Measurements from ENCODE around the gene SRGAP2.
"Not testable (repeated sequence)": the region's sequence is repeated elsewhere in the genome, so short reads cannot be mapped to it uniquely, and the experiment has no call there.

SRGAP2 gene

GRCh38 chr1:206203364-206204158 is at the start of gene SRGAP2:
SRGAP2 (plus strand) TSS chr1:206203541; CDS start chr1:206205971, 2,430 bp downstream.
- peak; percentile 1 for DNase-seq (ENCODE audit: low spot score)

DNA sequence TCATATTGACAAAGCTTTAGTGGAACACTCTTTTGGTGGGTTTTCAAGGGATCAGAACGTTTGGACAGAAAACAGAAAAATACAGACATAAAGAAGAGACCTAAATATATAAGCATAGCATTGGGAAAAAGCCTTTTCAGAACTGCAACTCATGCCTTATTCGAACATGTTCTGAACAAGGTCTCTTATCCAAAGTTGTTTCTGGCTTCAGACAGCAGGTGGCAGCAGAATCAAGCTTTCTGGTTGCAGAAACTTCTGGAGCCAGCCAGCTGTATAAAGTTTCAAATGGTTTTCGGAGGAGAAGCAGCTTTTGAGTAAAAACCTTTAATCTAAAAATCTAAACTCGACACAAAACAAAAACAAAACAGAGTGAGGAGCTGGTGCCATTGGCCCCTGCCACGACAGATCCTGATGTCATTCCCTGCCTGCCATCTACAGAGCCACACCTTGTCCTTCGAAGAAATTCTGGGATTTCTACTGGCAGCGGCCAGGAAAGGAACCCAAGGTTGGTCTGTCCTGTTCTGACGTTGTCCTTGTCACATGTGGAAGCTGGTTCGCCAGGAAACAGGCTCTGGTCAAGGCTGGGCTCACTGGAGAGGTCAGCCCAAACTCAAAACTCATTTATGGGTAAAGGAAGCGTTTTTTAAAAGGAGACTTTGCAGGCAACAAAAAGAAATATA is 35.9 kb upstream of the SRGAP2 start:
- DNase-seq (ENCODE audit: low spot score), result not testable (repeated sequence)

- DNase-seq (ENCODE audit: low spot score), result not testable (repeated sequence)
Measured at GRCh38 chr1:206169794-206170193, 33.5 kb upstream of the SRGAP2 start.

- DNase-seq (ENCODE audit: low spot score), result not testable (repeated sequence)
Measured at GRCh38 chr1:206173110-206173719, 30.1 kb upstream of the SRGAP2 start.

DNA sequence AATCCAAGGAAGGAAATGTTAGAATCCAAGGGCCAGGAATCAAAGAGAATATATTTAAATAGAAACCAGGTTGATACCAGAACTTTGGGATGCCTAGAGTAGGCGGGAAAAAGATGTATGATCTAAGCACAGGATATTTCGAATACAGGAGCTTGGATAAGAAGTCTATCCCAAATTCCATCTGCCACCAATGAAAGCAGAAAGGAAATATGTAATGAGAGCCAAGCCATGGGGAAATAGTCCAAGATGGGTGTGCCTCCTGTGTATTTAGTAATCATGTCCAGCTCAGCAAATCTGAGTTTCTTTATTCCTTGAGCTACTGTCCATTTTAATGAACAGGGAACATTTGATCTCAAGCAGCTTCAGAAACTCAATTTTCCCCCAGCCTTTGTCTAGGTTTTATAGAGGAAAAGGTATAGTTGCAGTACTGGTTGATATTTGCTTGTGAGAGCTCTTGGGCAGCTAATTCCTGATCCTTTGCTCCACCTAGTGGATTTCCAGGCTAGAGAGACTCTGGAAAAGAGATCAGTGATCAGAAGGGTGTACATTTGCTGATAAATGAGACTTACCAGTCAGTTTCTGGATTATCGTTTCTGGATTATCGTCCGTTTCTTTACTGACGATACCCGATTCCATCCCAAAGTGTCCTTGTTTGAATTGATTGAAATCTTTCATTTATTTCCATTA is 29.0 kb upstream of the SRGAP2 start:
- DNase-seq (ENCODE audit: low spot score), result not testable (repeated sequence)

DNA sequence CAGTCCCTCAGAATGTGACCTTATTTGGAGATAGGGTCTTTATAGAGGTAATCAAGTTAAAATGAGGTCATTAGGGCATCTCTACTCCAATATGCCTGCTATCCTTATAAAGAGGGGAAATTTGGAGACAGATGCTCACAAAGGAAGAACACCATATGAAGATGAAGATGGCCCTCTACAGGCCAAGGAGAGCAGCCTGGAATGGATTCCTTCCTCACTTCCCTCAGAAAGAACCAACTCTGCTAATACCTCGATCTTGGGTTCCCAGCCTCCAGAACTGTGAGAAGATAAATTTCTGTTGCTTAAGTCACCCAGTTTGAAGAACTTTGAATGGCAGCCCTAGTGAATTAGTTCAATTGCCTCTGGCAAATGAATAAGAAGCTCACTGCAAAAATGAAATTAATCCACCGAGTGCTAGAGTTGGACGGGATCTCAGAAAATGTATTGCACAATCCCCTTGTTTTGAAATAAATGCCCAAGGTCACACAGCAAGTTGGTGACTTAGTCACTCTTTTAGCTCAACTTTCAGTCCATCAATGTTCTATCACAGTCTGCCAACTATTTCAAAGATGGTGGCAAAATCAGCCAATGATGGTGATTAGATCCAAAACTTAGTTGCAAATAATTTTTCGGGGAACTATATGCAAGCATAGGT is 27.8 kb upstream of the SRGAP2 start:
- not testable (repeated sequence) for DNase-seq (ENCODE audit: low spot score)

DNA sequence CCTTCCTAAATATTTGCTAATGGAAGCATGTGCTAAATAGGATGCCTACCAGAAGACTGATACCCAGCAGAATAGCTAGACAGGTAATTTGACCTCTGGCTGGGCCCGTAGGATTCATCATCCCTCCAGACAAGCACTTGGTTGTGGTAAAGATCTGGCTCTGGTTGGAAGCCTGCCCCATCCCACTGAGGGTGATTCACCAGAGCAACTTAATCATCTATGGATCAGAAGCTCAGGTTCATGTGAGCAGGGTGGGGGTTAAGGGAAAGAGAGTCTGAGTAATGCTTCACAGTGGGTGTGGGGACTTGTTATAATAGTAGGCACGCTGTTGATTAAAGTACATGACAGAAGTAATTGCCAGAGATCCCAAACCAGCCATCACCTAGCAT is 27.2 kb upstream of the SRGAP2 start:
- DNase-seq (ENCODE audit: low spot score), result not testable (repeated sequence)

- not testable (repeated sequence) for DNase-seq (ENCODE audit: low spot score)
Measured at GRCh38 chr1:206178061-206178989, 25.0 kb upstream of the SRGAP2 start.

DNA sequence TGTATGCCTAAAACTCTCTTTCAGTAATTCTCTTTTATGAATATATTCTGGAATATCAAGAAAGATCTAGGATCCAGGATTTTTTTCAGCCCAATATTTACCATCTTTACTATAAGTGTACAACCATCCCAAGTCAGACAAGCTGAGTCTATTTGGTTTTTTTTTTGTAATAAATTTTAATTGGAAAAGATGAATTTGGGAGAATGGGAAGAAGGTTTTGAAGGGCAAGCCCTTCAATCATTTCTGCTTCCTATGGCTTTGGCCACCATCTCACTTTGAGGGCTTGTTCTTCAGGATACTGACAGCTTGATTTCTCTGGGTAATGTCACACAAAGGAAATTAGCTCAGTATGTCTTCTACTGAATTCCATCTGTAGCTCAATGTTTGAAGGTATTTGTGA is 23.7 kb upstream of the SRGAP2 start:
- DNase-seq (ENCODE audit: low spot score), result not testable (repeated sequence)

DNA sequence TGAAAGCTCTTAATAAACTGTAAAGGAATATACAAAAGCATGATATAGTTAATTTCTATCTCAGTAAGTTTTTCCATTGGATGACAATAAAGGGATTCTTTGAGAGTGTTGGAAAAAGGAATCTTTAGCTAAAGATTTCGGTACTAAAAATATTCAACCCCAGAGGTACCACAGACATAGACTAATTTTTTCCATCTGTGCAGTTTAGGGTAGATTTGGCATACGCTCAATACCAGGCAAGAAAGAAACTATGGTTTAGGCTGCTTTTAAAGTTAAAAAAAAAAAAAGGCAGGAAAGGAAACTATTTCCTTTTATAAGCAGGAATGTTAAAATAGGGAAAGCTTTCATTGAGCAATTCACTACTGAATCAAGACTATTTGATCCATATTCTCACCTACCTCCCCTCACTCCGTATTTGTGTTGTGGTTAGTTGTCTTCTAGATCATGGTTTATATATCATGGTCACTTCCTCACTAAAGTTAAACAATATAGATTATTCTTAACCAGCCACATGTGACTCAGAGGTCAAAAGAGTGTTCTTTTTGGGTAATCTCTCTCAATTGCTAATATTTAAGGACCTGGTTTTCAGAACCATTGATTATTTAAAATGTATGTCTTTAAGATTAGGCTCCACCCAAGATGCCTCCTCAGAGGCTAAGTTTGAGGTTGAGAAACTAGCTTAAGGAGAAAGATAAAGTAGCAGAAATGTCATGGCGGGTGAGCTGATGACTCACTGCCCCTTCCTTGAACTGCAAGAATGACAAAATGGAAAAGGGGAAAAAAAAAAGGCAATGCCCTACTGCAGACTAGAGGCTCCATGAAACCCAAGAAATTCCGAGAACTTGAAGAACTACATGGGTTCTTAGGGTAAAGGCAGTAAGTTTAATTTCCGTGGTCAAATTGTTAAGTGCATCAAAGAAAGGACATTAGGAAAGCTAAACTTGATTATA is 20.7 kb upstream of the SRGAP2 start:
- DNase-seq (ENCODE audit: low spot score), result not testable (repeated sequence)

DNA sequence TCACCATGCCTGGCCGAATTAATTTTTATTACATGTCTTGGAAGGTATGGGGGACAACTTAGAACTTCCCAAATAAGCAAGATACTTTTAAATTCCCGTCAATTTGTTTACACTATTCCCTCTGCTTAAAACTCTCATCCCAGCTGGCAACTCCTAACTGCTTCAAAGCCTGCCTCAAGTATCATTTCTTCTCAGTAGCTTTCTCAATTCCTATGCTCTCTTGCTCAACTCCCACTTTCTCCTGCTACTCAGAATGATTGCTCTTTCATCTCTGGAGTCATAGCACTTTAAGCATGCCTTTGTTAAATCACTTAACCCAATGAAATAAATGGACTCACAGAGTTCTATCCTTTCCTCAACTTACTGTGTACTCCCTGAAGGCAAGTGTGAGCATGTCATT is 19.6 kb upstream of the SRGAP2 start:
- DNase-seq (ENCODE audit: low spot score), result not testable (repeated sequence)

DNA sequence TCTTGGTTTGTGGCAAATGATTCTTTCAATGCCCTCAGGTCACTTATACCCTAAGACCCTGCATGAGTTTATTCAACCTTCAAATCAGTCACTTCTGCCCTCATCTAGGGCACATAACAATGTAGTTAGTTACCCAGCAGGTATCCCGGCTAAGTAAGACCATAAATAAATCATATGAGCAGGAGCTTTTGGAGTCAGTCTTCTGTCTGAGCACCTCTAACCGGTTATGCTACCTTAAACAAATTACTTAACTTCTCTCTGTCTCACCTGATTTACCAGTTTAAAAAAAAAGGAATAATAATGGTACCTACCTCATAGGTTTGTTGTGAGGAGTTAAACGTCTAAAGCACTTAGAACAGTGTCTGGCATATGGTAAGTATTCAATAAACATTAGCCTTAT is 17.6 kb upstream of the SRGAP2 start:
- not testable (repeated sequence) for DNase-seq (ENCODE audit: low spot score)

DNA sequence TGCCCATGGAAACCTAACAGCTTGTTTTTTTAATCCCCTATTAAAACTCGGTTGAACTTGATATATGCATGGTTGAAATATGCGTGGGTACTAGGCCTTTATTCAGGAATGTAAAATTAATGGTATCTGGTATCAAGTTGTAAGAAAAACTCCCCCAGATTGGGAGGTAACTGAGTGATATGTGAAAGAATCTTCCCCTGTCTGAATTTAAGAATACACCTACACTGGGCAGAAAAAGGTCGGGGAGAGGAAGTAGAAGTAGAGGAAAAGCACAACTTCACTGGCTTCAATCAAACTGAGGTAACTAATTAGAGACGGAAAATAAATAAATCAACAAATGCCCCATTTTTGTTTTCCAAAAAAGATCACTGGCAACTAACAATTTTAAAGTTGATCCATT is 16.5 kb upstream of the SRGAP2 start:
- DNase-seq (ENCODE audit: low spot score), result not testable (repeated sequence)

DNA sequence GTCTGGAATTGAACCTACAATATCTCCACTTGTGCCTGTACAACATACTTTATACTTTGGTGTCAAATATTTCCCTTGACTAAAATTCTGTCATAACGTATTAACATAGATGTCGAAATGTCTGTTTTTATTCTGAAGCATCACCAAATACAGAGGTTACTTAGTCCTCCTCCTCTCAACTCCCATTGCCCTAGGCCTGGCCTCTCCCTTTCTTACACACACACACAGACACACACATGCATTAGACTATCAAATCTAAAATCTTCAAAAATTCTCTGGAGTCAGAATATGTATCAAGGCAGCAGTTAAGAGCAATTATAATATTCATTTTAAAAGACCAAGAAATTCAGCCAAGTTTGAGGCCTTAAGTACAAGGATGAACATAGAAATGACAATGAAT is 8.2 kb upstream of the SRGAP2 start:
- not testable (repeated sequence) for DNase-seq (ENCODE audit: low spot score)

DNA sequence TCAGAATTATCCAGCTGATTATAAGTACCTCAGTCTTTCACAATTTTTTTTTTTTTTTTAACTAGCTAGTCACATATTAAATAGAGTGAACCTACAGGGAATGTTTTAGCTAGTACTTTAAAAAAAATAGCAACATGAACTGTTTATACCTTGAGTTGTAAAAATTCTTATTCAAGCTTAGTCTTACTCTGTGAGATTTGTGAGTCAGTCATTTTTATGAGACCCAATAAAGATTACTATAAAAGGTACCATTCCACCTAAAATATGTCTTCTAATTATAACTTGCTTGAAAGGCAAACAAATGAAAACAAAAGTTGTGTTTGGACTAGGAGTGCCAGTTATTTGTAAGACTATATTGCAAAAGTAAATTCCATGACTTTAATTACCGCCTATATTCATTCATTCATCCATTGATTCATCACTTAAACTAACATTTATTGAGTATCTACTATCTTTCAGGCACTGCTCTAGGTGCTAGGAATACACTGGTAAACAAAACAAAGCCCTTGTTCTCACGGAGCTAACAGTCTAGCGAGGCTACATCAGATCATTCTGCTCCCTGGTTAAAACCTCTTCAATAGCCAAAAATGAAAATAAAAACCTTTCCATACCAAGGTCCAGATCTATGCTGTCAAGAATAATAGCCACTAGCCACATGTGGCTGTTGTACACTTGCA is 6.5 kb upstream of the SRGAP2 start:
- DNase-seq (ENCODE audit: low spot score), result peak; percentile 4

DNA sequence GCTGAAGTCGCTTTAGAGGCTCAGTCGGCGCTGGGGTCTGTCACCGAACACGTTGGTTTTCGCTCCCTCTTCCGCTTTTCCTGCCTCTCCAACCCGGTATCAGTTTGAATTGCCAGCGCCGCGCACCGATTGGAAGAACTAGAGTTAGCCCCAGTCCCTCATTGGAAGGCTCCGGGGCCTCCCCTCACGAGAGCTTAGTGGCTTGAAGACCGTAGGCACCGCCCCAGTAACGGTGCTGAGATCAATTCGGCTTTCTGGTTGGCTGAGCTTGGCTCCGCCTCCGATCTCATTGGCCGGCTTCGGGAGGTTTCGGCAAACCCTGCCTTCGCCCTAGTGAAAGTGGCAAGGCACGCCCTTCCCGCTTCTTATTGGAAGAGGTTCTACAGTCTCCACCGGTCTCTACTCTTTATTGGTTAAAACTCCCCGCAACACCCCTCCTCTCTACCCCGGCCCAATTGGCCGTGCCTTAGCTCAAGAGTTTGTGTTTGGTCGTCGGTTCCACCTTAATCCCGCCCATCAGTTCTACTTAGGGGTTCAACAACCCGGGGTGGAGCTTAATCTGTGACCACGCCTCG is 465 bp upstream of the SRGAP2 start, which contains the start of gene FAM72A:
TSS of gene FAM72A (minus strand) at position 51 of the 575 bp plus-strand sequence. CDS start 814 bp downstream, outside the sequence.
- DNase-seq (ENCODE audit: low spot score), result peak; percentile 94

GRCh38 chr1:206204159-206204511 is 794 bp downstream of the SRGAP2 start:
- not testable (repeated sequence) for DNase-seq (ENCODE audit: low spot score)

GRCh38 chr1:206204871-206205270 is 1.5 kb downstream of the SRGAP2 start:
- DNase-seq (ENCODE audit: low spot score), result not testable (repeated sequence)

All from LoVo (cell line).